ENCODE results near the gene NUP93.
A peak's percentile ranks its signal among the peaks of the same experiment; 100 is the strongest.
"Not testable (repeated sequence)": the region's sequence is repeated elsewhere in the genome, so short reads cannot be mapped to it uniquely, and the experiment has no call there.

Gene NUP93

DNA sequence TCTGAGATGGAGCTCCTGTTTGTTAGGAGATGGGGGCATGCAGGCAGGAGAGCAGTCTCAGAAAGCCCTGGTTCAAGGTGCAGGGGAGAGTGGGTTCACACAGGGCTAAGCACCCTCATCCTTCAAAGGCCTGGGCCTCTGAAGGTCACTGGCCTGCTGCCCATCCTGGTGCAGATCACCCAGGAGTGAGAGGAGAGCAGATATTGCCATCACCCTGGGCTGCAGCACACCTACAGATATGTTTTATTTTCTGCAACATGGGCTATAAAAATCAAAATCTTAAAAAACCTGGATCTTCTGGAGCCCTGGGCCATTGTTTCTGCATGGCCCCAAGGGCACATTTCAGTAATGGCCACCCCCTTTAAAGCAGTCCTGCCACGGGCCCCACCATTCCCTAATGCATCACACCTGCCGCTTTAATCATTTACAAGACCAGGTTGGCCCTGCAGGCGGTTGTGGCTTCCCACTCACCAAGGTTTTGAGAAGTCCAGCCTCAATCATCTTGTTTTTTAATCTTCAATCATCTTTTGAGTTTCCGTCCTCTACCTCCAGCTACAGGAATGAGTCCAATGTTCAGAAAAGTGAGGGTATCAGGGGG, 20.4 kb upstream of the NUP93 start:
- no peak for DNase-seq

DNA sequence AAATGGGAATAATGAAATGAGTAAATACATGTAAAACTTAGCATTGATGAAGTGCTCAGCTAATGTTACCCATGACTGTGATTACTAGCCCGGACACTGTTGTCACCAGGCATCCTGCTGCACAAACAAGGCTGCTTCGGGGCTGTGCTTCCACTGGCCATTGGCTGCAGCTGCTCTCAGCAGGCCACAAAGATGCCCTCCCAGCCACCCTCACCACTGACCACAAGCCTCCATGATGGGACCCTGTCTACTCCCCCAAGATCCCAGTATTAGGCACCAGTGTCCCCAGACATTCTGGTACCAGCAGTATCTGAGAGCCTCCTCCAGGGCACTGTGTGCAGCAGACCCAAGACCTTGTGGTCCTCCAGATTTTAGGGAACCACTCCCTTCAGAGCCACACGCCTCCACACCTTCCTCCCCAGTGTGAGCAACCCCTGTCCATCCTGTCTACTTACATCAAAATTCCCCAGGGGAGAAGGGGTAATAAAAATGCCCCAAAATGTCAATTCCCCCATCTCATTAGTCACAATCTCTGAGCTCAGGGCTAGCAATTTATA, 19.7 kb upstream of the NUP93 start:
- no peak for DNase-seq

DNA sequence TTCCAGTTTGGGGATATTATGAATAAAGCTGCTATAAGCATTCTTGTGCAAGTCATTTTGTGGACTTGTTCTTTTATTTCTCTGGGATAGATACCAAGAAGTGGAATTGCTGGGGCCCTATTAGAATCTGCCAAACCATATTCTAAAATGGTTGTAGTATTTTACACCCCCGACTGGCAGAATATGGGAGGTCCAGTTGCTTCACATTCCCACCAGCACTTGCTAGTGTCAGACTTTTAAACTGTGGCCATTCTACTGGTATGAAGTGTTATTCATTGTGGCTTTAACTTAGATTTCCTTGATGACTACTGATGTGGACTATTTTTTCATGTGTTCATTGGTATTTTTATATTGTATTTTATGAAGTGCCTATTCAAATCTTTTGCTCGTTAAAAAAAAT, 18.1 kb upstream of the NUP93 start:
- DNase-seq: no peak

GRCh38 chr16:56713794-56714193, 16.1 kb upstream of the NUP93 start:
- no peak for DNase-seq

- peak; percentile 46 for DNase-seq
Observed at GRCh38 chr16:56715126-56715525, 14.8 kb upstream of the NUP93 start.

DNA sequence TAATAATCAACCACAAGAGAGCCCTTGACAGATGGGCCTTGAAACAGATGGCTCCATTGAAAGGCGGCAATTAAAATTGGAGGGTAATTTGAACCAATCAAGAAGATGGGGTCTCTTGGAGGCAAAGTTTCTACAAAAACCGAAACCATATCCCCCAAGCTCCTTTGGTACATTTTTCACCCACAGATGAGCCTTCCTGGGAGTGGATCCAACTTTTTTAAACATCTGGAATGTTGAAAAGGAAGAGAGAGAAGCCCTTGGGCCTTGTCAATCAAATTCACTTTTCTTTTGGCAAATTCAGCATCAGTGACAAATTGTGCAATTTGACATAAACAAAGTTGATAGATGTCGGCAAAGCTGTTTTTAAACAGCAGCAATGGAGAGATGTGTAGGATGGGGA, 13.2 kb upstream of the NUP93 start:
- no peak for DNase-seq

- DNase-seq: not testable (repeated sequence)
Observed at GRCh38 chr16:56717532-56717931, 12.4 kb upstream of the NUP93 start.

DNA sequence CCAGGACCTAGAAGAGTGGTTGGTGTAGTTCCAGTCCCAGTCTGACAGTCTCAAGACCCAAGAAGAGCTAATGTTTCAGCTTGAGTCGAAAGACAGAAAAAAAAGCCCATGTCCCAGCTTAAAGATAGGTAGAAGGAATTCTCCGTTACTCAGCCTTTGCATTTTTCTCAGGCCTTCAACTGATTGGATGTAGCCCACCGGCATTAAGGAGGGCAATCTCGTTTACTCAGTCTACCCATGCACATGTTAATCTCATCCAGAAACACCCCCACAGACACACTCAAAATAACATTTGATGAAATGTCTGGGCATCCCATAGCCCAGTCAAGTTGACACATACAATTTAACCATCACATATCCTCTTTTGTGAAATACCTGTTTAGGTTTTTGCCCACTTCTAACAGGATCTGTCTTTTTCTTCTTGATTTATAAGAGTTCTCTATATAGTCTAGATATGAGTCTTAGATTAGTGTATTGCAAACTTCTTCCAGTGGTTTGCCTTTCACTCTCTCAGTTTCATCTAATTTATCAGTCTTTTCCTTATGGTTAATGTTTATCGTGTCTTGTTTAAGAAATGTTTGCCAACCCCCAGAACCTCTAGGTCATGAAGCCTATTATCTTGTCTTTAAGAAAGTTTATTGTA, 7.6 kb upstream of the NUP93 start:
- no peak for DNase-seq

GRCh38 chr16:56724191-56724590, 5.7 kb upstream of the NUP93 start:
- DNase-seq: no peak

- DNase-seq: no peak
Observed at GRCh38 chr16:56726283-56726682, 3.6 kb upstream of the NUP93 start.

GRCh38 chr16:56726926-56727325, 3.0 kb upstream of the NUP93 start:
- DNase-seq: no peak

GRCh38 chr16:56728027-56728426, 1.9 kb upstream of the NUP93 start:
- no peak for DNase-seq

- DNase-seq: peak; percentile 62
Observed at GRCh38 chr16:56728980-56729734, 772 bp upstream of the NUP93 start.

DNA sequence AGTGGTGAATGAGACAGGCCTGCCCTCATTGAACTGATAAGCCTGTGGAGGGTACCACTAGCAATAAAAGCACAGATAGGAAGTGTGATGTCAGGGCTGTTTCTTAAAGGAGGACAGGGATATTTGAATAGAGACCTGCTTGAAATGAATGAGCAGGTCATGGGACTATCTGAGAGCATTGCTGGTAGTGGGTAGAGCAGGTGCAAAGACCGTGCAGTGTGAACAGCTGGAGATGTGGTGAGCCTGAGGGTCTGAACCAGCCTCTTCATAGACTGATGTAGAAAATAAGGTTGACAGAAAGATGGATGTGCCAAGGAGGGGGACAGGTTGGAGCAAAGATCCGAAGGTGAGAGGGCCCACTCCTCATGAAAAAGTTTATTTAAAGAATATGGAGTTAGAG, 2.4 kb downstream of the NUP93 start:
- DNase-seq: no peak

- DNase-seq: no peak
Observed at GRCh38 chr16:56732832-56733231, 2.9 kb downstream of the NUP93 start.

DNA sequence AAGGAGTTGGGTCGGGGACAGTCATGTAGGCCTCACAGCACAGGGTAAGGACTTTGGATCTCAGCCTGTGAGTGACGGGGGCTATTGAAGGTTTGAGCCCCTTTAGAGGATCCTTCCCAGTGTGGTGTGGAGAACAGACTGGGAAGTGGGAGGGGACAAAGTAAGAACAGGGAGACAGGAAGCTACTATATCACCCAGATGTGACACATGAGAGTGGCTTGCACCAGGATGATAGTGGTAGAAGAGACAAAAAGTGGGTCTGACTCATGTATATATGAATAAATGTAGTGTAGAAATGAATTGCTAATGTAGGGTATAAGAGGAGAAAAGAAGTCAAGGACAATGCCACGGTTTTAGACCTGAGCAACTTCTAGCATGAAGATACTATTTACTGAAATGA, 4.5 kb downstream of the NUP93 start:
- DNase-seq: no peak

GRCh38 chr16:56736476-56736875, 6.5 kb downstream of the NUP93 start:
- no peak for DNase-seq

GRCh38 chr16:56737539-56737938, 7.6 kb downstream of the NUP93 start:
- no peak for DNase-seq

DNA sequence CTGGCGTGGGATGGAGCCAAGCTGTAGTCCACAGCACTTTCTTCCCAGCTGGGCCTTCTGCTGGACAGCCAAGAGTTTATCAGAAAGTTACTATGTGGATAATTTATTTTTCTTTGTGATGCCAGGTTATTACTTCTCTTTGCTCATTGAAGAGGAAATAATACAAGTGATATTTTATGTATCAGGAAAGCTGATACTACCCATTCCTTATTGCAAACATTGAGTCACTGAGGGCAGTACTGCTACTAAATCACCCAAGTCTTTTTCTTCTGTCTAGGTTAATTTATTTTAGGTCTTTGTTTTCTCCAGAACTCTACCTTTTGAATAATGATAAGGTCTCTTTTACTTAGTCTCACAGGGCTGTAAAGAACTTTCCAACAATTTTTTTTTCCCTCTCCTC, 8.3 kb downstream of the NUP93 start:
- DNase-seq: no peak

DNA sequence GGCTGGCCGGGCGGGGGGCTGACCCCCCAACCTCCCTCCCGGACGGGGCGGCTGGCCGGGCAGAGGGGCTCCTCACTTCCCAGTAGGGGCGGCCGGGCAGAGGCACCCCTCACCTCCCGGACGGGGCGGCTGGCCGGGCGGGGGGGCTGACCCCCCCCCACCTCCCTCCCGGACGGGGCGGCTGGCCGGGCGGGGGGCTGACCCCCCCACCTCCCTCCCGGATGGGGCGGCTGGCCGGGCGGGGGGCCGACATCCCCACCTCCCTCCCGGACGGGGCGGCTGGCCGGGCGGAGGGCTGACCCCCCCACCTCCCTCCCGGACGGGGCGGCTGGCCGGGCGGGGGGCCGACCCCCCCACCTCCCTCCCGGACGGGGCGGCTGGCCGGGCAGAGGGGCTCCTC, 9.4 kb downstream of the NUP93 start:
- not testable (repeated sequence) for DNase-seq

- no peak for DNase-seq
Observed at GRCh38 chr16:56741399-56741798, 11.5 kb downstream of the NUP93 start.

DNA sequence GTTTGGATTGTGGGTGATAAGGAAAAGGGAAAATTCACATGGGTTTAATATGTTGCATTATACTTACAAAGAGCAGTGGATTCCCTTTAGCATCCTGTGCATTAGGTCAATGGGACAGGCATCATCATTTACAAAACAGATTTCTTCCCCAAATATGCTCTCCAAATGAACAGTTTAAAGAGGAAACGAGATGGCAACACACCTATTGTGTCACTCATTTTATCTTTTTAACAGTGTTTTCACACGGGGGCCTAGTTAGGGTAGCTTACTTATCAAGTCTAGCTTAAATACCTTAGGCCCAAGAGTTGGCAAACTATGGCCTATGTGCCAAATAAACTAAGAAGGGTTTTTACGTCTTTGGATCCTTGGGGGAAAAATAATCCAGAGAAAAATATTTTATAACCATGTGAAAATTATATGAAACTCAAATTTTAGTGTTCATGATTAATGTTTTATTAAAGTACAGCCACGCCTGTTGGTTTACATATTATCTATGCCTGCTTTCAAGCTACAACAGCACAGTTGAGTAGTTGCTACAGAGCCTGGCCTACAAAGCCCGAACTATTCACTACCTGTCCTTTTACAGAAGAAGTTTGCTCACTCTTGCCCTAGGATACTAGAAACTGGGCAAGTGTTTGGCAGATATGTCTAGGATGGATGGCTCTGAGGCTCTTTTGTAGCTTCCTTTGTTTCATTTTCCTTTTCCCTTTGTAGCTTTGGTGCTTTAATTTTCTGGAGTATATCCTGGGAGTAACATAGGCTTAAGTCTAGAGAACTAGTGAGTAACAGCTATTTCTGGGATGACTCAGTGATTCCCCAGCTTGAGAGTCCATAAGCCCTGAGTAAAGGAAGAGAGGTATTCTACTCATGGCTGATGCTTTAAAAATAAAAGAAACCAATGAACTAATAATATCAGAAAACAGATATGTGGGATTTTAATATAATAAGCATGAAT, 12.4 kb downstream of the NUP93 start:
- DNase-seq: peak; percentile 54

DNA sequence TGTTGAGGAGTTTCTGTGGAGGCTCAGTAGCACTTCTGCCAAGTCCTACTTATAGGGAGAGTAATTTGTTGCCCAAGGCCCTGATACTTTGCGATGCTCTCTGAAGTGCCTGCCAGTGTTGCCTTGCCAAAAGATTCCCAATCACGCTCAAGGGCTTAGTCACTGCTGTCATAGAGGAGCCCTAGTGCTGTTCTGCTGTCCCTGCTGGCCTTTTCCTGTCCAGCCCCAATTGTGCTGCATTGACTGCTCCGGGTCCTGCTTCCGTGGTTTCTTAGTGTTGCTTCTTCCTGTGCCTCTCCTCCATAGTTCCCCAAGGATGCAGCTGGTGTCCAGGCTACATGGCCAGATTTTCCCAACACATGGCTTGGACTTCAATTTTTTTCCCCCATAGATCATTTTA, 13.9 kb downstream of the NUP93 start:
- DNase-seq: no peak

Measured in GF-D8 (cell line).